ENCODE data around the gene EMC1. TPM values are rescaled to one million over a fixed set of nuclear protein-coding genes. Genes with fewer than 3 reads are reported as not detected.
A peak's percentile ranks its signal among the peaks of the same experiment; 100 is the strongest.

The EMC1 gene
- total and polyA plus RNA-seq, 2 donors (not counting 3 experiments of a cell fraction or from before 2014, with no cell fraction given), result 77.5 to 164 TPM

- Histone ChIP-seq H3K9me1 (replicated peaks; ENCODE audit: control insufficient read depth, extremely low read depth, insufficient read depth, low read length) (no peaks in the 10 kb centered on the region), H2AFZ (ENCODE audit: low read depth, low read length) (peak overlapping the region; percentile 33), H3K4me3 (replicated peaks in 1 of 3; ENCODE audit: insufficient read depth in 1 of 3, low read depth in 1 of 3, low read length in 3 of 3) (peak overlapping the region; percentile 59 to 81 (median 78)), H4K20me1 (replicated peaks; ENCODE audit: control insufficient read depth, extremely low read depth, insufficient read depth, low read length) (peaks cover 2% of the 10 kb centered on the region), H3K9ac (replicated peaks; ENCODE audit: extremely low read depth, insufficient read depth, low read length) (peak overlapping the region; percentile 84), H3K27ac (ENCODE audit: insufficient read depth, low read depth, low read length) (peak overlapping the region; percentile 54), H3K4me2 (ENCODE audit: insufficient read depth, low read length) (peak overlapping the region; percentile 97), H3K4me1 (ENCODE audit: control insufficient read depth, extremely low read depth, insufficient read depth, low read length) (peaks cover 18% of the 10 kb centered on the region), H3K27me3 (ENCODE audit: control insufficient read depth in 2 of 2, insufficient read depth in 2 of 2, low read length in 2 of 2) (no peaks in the 10 kb centered on the region), H3K9me3 (replicated peaks; ENCODE audit: control insufficient read depth, insufficient read depth, low read length) (no peaks in the 10 kb centered on the region), H3K36me3 (ENCODE audit: control insufficient read depth in 2 of 2, extremely low read depth in 1 of 2, insufficient read depth in 2 of 2, low read length in 2 of 2) (no peaks in the 10 kb centered on the region), H3K79me2 (ENCODE audit: control insufficient read depth, insufficient read depth, low read length) (peaks cover 80% of the 10 kb centered on the region)
- TSS peak; percentile 65 for BruUV-seq (replicated peaks)
- no peak for DNase-seq (ENCODE audit: low read depth, low spot score)
- peak; percentile 54 for FAIRE-seq
- intact Hi-C loops (cut with micrococcal nuclease), result loop anchor here (1.0 to 10.0 kb wide), 4 partner anchors 40 to 344 kb away; partner anchors contain the start of genes AKR7A2, SLC66A1 and UBR4
- CTCF ChIA-PET, result interaction anchor here (1.1 to 2.2 kb wide), 5 partner anchors 10 to 409 kb away, joined by 3 to 13 read pairs (median 4); partner anchors contain the start of genes AKR7A2 and SLC66A1
- POLR2A ChIA-PET, result no interaction called here
- dilution Hi-C loops (cut with MboI; ENCODE audit: extremely low pct_ligation_motif_present, low sequenced_read_pairs), result no loop called here
- TF ChIP-seq POLR2AphosphoS5 (IDR thresholded peaks at IDR 0.05; ENCODE audit: insufficient read depth, low read depth, low read length) (no peak), EZH2 (IDR thresholded peaks at IDR 0.05; ENCODE audit: borderline replicate concordance, low read depth, low read length, severe bottlenecking) (no peak), POLR2A (IDR thresholded peaks at IDR 0.05; ENCODE audit: low read depth, low read length) (no peak), MYC (IDR thresholded peaks at IDR 0.05; ENCODE audit: low read depth, low read length) (no peak), FOS (IDR thresholded peaks at IDR 0.05; ENCODE audit: borderline replicate concordance, insufficient read depth, low read length) (no peak), JUN (IDR thresholded peaks at IDR 0.05; ENCODE audit: borderline replicate concordance, insufficient read depth, insufficient read length, low read depth) (no peak), GATA2 (IDR thresholded peaks at IDR 0.05; ENCODE audit: insufficient read depth, insufficient read length, low read depth, low read length) (no peak)
- TF ChIP-seq, protein P1, sequence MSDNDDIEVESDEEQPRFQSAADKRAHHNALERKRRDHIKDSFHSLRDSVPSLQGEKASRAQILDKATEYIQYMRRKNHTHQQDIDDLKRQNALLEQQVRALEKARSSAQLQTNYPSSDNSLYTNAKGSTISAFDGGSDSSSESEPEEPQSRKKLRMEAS (IDR thresholded peaks at IDR 0.05; ENCODE audit: insufficient read depth, insufficient read length), result no peak
- TF ChIP-seq, protein P2, sequence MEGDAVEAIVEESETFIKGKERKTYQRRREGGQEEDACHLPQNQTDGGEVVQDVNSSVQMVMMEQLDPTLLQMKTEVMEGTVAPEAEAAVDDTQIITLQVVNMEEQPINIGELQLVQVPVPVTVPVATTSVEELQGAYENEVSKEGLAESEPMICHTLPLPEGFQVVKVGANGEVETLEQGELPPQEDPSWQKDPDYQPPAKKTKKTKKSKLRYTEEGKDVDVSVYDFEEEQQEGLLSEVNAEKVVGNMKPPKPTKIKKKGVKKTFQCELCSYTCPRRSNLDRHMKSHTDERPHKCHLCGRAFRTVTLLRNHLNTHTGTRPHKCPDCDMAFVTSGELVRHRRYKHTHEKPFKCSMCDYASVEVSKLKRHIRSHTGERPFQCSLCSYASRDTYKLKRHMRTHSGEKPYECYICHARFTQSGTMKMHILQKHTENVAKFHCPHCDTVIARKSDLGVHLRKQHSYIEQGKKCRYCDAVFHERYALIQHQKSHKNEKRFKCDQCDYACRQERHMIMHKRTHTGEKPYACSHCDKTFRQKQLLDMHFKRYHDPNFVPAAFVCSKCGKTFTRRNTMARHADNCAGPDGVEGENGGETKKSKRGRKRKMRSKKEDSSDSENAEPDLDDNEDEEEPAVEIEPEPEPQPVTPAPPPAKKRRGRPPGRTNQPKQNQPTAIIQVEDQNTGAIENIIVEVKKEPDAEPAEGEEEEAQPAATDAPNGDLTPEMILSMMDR (IDR thresholded peaks at IDR 0.05; ENCODE audit: extremely low read depth in 1 of 2, insufficient read depth in 1 of 2, low read depth in 1 of 2, low read length in 2 of 2), result no peak
Observed at GRCh38 chr1:19250629-19251304, 557 bp downstream of the EMC1 start.

All from endothelial cell of umbilical vein (primary cell).